KMS-11 (cell line): ENCODE measurements around the gene AKR1B15.
A peak's percentile ranks its signal among the peaks of the same experiment; 100 is the strongest.

Source experiments
- H2AFZ ChIP-seq: fragments of 200-600 bp; sonication (generic); 2 replicates; pipeline ENCODE4 v1.6.1; 2016; ENCODE audit warnings: antibody characterized with exemption, mixed run types, low read depth
- H3K27ac ChIP-seq: fragments of 200-600 bp; sonication (generic); 2 replicates; pipeline ENCODE4 v1.6.1; 2016; ENCODE audit warnings: mild to moderate bottlenecking, mixed run types
- H3K27me3 ChIP-seq: fragments of 200-600 bp; sonication (generic); 2 replicates; pipeline ENCODE4 v1.6.1; 2017; ENCODE audit warnings: mild to moderate bottlenecking, low read depth, mixed run types, moderate library complexity; ENCODE audit not compliant: insufficient read depth
- H3K36me3 ChIP-seq: fragments of 200-600 bp; sonication (generic); 2 replicates; pipeline ENCODE4 v1.6.1; 2017; ENCODE audit warnings: mild to moderate bottlenecking, mixed run types; ENCODE audit not compliant: insufficient read depth
- H3K4me1 ChIP-seq: fragments of 200-600 bp; sonication (generic); 2 replicates; pipeline ENCODE4 v1.6.1; 2016; ENCODE audit warnings: mild to moderate bottlenecking, low read depth, mixed run types; ENCODE audit not compliant: poor library complexity, severe bottlenecking
- H3K4me2 ChIP-seq: fragments of 200-600 bp; sonication (generic); 2 replicates; pipeline ENCODE4 v1.7.0; 2016; ENCODE audit warnings: mild to moderate bottlenecking, mixed run types
- H3K4me3 ChIP-seq: fragments of 200-600 bp; sonication (generic); IDR thresholded peaks from 2 replicates; pipeline ENCODE4 v1.6.1; 2017; ENCODE audit warnings: low read depth, low read length, mixed read lengths; ENCODE audit not compliant: insufficient read depth
- H3K79me2 ChIP-seq: fragments of 200-600 bp; sonication (generic); 2 replicates; pipeline ENCODE4 v1.6.1; 2016; ENCODE audit warnings: low read depth, mixed run types; ENCODE audit not compliant: insufficient read depth
- H3K9ac ChIP-seq: fragments of 200-600 bp; sonication (generic); 2 replicates; pipeline ENCODE4 v1.6.1; 2016; ENCODE audit warnings: mild to moderate bottlenecking, mixed run types
- H4K20me1 ChIP-seq: fragments of 200-600 bp; sonication (generic); 2 replicates; pipeline ENCODE4 v1.6.1; 2016; ENCODE audit warnings: mild to moderate bottlenecking, mixed run types; ENCODE audit not compliant: insufficient read depth
- CTCF ChIP-seq: fragments of 200-600 bp; sonication (generic); conservative IDR thresholded peaks from 2 replicates; pipeline ENCODE4 v1.6.1; 2017; ENCODE audit warnings: low read depth, mild to moderate bottlenecking, antibody characterized with exemption, low read length, moderate library complexity, mixed read lengths

Gene AKR1B15

GRCh38 chr7:134585897-134586296 lies 37.0 kb downstream of the AKR1B15 start:
- Histone ChIP-seq H2AFZ (no peak overlapping the region), H3K27ac (no peak overlapping the region), H3K4me3 (no peak overlapping the region), H3K27me3 (no peaks in the 10 kb centered on the region), H4K20me1 (no peaks in the 10 kb centered on the region), H3K4me2 (no peak overlapping the region), H3K79me2 (no peaks in the 10 kb centered on the region), H3K36me3 (no peaks in the 10 kb centered on the region), H3K9ac (no peak overlapping the region), H3K4me1 (no peaks in the 10 kb centered on the region)
- TF ChIP-seq CTCF = no peak

- Histone ChIP-seq H3K4me3 (no peak overlapping the region), H3K4me2 (no peak overlapping the region), H3K27me3 (no peaks in the 10 kb centered on the region), H4K20me1 (no peaks in the 10 kb centered on the region), H3K36me3 (no peaks in the 10 kb centered on the region), H2AFZ (no peak overlapping the region), H3K9ac (no peak overlapping the region), H3K79me2 (no peaks in the 10 kb centered on the region), H3K27ac (no peak overlapping the region), H3K4me1 (no peaks in the 10 kb centered on the region)
- TF ChIP-seq CTCF = no peak
These were observed 38.8 kb downstream of the AKR1B15 start for GRCh38 chr7:134587750-134588149.

GRCh38 chr7:134589491-134589941 lies 40.6 kb downstream of the AKR1B15 start:
- H3K4me3 ChIP-seq = no peak overlapping the region
- H2AFZ ChIP-seq = no peak overlapping the region
- no peak overlapping the region for H3K4me2 ChIP-seq
- no peak overlapping the region for H3K27ac ChIP-seq
- H4K20me1 ChIP-seq = no peaks in the 10 kb centered on the region
- no peak overlapping the region for H3K9ac ChIP-seq
- H3K4me1 ChIP-seq = peaks cover 8% of the 10 kb centered on the region
- no peaks in the 10 kb centered on the region for H3K27me3 ChIP-seq
- no peak for TF ChIP-seq CTCF
- no peaks in the 10 kb centered on the region for H3K79me2 ChIP-seq
- no peaks in the 10 kb centered on the region for H3K36me3 ChIP-seq

GRCh38 chr7:134593530-134594392 lies 44.9 kb downstream of the AKR1B15 start:
- H4K20me1 ChIP-seq = no peaks in the 10 kb centered on the region
- H3K36me3 ChIP-seq = no peaks in the 10 kb centered on the region
- no peak for TF ChIP-seq CTCF
- H3K4me1 ChIP-seq = peaks cover 8% of the 10 kb centered on the region
- no peaks in the 10 kb centered on the region for H3K27me3 ChIP-seq
- peak overlapping the region; percentile 10; the same call in 1 of the 2 replicates for H3K27ac ChIP-seq
- no peak overlapping the region; the same call in 1 of the 2 replicates for H2AFZ ChIP-seq
- no peak overlapping the region for H3K9ac ChIP-seq
- no peak overlapping the region for H3K4me2 ChIP-seq
- no peaks in the 10 kb centered on the region for H3K79me2 ChIP-seq
- H3K4me3 ChIP-seq = no peak overlapping the region
